Osteoblast (primary cell): ENCODE measurements around the gene VWCE. TPM values are rescaled to one million over a fixed set of nuclear protein-coding genes. Genes with fewer than 3 reads are reported as not detected.

Experiments used
- DNase-seq: peaks from one replicate; pipeline ENCODE4 v3.0.0; 2011; ENCODE audit warnings: low spot score, mixed read lengths; ENCODE audit not compliant: insufficient read length; ENCODE audit errors: missing footprints
- H2AFZ ChIP-seq: 2 replicates; pipeline ENCODE4 v1.6.0; 2011; ENCODE audit warnings: mild to moderate bottlenecking, low read length
- H3K27ac ChIP-seq: 2 replicates; pipeline ENCODE4 v1.5.1; 2011; ENCODE audit warnings: mild to moderate bottlenecking, low read depth, low read length, moderate library complexity
- H3K27me3 ChIP-seq: 2 replicates; pipeline ENCODE4 v1.6.0; 2012; ENCODE audit warnings: mild to moderate bottlenecking, control low read depth, inconsistent platforms, low read length, moderate library complexity; ENCODE audit not compliant: insufficient read depth
- H3K36me3 ChIP-seq: 2 replicates; pipeline ENCODE4 v1.5.1; 2011; ENCODE audit warnings: mild to moderate bottlenecking, low read length, control low read depth, moderate library complexity; ENCODE audit not compliant: insufficient read depth
- H3K4me1 ChIP-seq: 2 replicates; pipeline ENCODE4 v1.5.1; 2011; ENCODE audit warnings: mild to moderate bottlenecking, low read length, control low read depth, moderate library complexity; ENCODE audit not compliant: insufficient read depth
- H3K4me2 ChIP-seq: 2 replicates; pipeline ENCODE4 v1.6.0; 2011; ENCODE audit warnings: mild to moderate bottlenecking, low read length; ENCODE audit not compliant: insufficient read depth
- H3K4me3 ChIP-seq: fragments of 200-600 bp; sonication (generic); 3 replicates; pipeline ENCODE4 v1.5.1; 2012; ENCODE audit warnings: mild to moderate bottlenecking, low read length, inconsistent platforms; ENCODE audit not compliant: insufficient read depth
- H3K79me2 ChIP-seq: 2 replicates; pipeline ENCODE4 v1.6.0; 2012; ENCODE audit warnings: mild to moderate bottlenecking, low read length, control low read depth, inconsistent platforms; ENCODE audit not compliant: insufficient read depth
- H3K9me3 ChIP-seq: 2 replicates; pipeline ENCODE4 v1.5.1; 2011; ENCODE audit warnings: low read depth, low read length, control low read depth
- H4K20me1 ChIP-seq: 2 replicates; pipeline ENCODE4 v1.6.0; 2012; ENCODE audit warnings: mild to moderate bottlenecking, low read length, control low read depth; ENCODE audit not compliant: insufficient read depth
- total RNA-seq: library from RNA; depleted of rRNA; stranded (reverse); fragments of >200 nt; gene quantifications from 2 replicates; pipeline ENCODE4 v1.2.3, GENCODE V29; 2012
- TF ChIP-seq, protein P1 (sequence below): IDR thresholded peaks from 2 replicates; pipeline ENCODE4 v1.5.1; 2011; ENCODE audit warnings: mild to moderate bottlenecking, low read depth, low read length, moderate library complexity; ENCODE audit errors: extremely low read depth

The VWCE gene
- total RNA-seq, 1 donor, result 4.7 TPM

DNA sequence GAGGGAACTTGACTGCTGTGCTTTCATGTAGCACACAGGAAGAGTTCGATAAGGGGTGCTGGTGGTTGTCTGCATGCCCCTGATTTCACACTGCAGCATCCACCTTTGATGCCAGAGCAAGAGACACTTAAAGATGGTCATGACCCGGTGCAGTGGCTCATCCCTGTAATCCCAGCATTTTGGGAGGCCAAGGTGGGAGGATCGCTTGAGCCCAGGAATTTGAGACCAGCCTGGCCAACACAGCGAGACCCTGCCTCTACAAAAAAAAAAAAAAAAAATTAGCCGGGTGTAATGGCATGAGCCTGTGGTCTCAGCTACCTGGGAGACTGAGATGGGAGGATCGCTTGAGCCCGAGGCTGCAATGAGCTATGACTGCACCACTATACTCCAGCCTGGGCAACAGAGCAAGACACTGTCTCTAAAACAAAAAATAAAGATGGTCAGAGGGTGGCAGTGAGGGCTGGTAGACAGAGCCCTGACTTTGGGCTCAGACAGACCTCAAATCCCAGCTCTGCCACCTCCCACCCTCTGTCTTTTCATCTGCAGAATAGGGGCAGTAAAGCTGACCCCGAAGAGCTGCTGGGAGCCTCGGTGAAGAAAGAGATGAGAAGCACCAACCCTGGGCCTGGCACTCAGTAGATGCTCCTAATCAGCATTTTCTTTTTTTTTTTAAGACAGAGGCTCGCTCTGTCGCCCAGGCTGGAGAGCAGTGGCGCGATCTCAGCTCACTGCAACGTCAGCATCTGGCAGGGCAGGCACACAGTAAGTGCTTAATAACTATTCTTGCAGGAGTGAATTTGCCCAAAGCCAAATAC lies 17.7 kb downstream of the VWCE start:
- H3K4me1 ChIP-seq, result peaks cover 3% of the 10 kb centered on the region
- peaks cover 4% of the 10 kb centered on the region for H4K20me1 ChIP-seq
- no peak overlapping the region for H3K27ac ChIP-seq
- H2AFZ ChIP-seq, result no peak overlapping the region
- no peaks in the 10 kb centered on the region for H3K9me3 ChIP-seq
- H3K4me3 ChIP-seq, result no peak overlapping the region
- TF ChIP-seq, protein P1, sequence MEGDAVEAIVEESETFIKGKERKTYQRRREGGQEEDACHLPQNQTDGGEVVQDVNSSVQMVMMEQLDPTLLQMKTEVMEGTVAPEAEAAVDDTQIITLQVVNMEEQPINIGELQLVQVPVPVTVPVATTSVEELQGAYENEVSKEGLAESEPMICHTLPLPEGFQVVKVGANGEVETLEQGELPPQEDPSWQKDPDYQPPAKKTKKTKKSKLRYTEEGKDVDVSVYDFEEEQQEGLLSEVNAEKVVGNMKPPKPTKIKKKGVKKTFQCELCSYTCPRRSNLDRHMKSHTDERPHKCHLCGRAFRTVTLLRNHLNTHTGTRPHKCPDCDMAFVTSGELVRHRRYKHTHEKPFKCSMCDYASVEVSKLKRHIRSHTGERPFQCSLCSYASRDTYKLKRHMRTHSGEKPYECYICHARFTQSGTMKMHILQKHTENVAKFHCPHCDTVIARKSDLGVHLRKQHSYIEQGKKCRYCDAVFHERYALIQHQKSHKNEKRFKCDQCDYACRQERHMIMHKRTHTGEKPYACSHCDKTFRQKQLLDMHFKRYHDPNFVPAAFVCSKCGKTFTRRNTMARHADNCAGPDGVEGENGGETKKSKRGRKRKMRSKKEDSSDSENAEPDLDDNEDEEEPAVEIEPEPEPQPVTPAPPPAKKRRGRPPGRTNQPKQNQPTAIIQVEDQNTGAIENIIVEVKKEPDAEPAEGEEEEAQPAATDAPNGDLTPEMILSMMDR, result no peak
- H3K4me2 ChIP-seq, result no peak overlapping the region
- no peaks in the 10 kb centered on the region for H3K79me2 ChIP-seq
- peaks cover 3% of the 10 kb centered on the region for H3K36me3 ChIP-seq
- peaks cover 4% of the 10 kb centered on the region for H3K27me3 ChIP-seq
- DNase-seq, result no peak

DNA sequence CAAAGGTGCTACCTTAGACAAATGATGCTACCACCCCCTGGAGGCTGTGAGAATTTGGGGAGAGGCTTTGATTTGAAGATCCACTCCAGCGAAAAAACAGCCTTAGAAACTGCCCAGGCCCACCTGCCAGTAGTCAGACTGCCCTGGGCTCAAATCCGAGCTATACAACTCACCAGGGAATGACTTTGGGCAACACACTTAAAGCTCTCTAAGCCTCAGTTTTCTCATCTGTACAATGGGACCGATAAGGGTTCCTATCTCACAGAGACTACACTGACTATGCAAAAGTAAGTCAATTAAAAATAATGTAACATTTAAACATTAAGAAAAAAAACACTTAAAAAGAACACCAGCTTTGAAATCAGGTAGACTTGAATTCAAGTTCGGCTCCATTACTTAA lies 19.9 kb downstream of the VWCE start:
- H3K79me2 ChIP-seq, result no peaks in the 10 kb centered on the region
- no peaks in the 10 kb centered on the region for H3K27me3 ChIP-seq

DNA sequence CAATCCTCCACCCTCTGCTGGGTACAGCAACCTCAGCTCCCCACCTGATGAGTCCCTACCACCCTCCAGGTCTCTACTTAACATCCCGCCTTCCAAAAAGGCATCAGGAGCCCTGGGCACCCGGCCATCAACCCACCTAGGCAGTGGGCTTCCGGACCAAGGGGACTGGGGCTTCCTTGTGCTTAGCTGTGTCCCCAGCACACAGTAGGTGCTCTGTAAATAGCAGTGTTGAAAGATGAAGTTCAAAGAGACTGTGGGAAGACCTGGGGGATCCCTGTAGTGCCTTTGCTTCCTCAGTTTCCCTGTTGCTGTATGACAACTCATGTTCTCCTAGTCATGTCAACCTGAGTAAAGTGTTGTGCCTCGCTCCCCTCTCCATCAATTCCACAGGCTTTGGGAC lies 21.0 kb downstream of the VWCE start:
- peaks cover 3% of the 10 kb centered on the region for H3K36me3 ChIP-seq
- peaks cover 2% of the 10 kb centered on the region for H4K20me1 ChIP-seq
- H3K27ac ChIP-seq, result no peak overlapping the region
- no peaks in the 10 kb centered on the region for H3K27me3 ChIP-seq
- H3K4me1 ChIP-seq, result no peaks in the 10 kb centered on the region
- H3K79me2 ChIP-seq, result no peaks in the 10 kb centered on the region
- no peak overlapping the region for H2AFZ ChIP-seq
- H3K4me2 ChIP-seq, result no peak overlapping the region
- no peak for DNase-seq
- H3K9me3 ChIP-seq, result no peaks in the 10 kb centered on the region
- TF ChIP-seq, protein P1, result no peak
- H3K4me3 ChIP-seq, result no peak overlapping the region

More for the DNA sequence above, 19.9 kb downstream of the VWCE start:
- H3K4me1 ChIP-seq, result no peaks in the 10 kb centered on the region
- TF ChIP-seq, protein P1, result no peak
- DNase-seq, result no peak
- peaks cover 6% of the 10 kb centered on the region for H3K36me3 ChIP-seq
- H3K4me2 ChIP-seq, result no peak overlapping the region
- no peak overlapping the region for H2AFZ ChIP-seq
- peaks cover 2% of the 10 kb centered on the region for H4K20me1 ChIP-seq
- no peak overlapping the region for H3K27ac ChIP-seq
- H3K4me3 ChIP-seq, result no peak overlapping the region
- H3K9me3 ChIP-seq, result no peaks in the 10 kb centered on the region

DNA sequence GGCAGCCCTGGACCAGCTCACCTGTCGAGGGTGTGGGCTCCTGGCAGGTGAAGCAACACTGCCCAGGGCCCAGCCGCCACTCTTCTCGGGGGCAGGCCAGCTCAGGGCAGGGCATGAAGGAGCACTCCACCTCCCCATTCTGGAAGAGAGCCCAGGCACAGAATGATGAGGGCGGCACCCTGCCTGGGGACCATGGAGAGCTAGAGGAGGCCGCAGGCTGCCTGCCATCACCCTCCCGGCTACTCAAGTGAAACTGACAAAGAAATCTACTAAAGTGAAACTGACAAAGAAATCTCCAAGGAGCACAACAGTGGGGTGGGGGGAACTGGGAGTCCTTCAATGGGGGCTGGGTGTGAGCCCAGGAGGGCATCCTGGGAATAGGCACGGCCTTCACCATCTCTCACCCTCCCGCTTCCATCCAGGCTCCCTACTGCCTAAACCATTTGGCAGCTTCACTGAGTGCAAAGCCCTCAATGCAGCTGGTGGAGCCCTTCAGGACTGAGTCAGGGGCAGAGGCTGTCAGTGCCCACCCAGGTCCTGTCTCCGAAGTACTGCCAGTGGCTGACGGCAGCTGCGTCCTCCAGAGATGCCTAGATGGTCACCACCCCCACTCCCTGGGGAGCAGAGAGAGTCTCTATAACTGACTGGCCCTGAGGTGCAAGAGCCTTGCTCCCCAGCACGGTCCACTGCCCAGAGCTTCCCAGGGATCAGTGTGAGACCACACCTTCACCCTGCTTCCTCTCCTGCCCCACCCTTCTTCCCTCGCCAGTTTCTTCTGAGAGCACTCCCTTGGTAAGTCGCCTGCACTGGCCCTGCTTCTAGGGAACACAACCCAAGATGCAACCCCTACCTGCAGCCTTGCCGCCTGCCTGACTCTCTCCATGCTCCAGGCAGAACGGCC lies 21.7 kb downstream of the VWCE start:
- peak; percentile 69 for DNase-seq
- no peak overlapping the region for H2AFZ ChIP-seq
- no peaks in the 10 kb centered on the region for H3K4me1 ChIP-seq
- no peak overlapping the region for H3K4me2 ChIP-seq
- no peaks in the 10 kb centered on the region for H3K27me3 ChIP-seq
- no peaks in the 10 kb centered on the region for H3K9me3 ChIP-seq
- H4K20me1 ChIP-seq, result peaks cover 2% of the 10 kb centered on the region
- H3K36me3 ChIP-seq, result peaks cover 3% of the 10 kb centered on the region
- no peak overlapping the region for H3K27ac ChIP-seq
- no peaks in the 10 kb centered on the region for H3K79me2 ChIP-seq
- TF ChIP-seq, protein P1, result no peak
- H3K4me3 ChIP-seq, result no peak overlapping the region
